HL-60 (cell line): Measurements from ENCODE around the gene ESRRB.

Experiments
- DNase-seq, 2 experiments: peaks; one replicate each; pipeline ENCODE4 v3.0.0-alpha.2; 2010 to 2020; ENCODE audit warnings: low read depth in 1 of 2, low spot score in 1 of 2
- H3K27ac ChIP-seq: fragments of 250-450 bp; sonication (Bioruptor Pico); replicated peaks from 2 replicates; pipeline ENCODE4 v1.5.1; 2020; ENCODE audit warnings: mild to moderate bottlenecking, moderate library complexity
- H3K27me3 ChIP-seq: fragments of 250-450 bp; sonication (Bioruptor Pico); 2 replicates; pipeline ENCODE4 v1.5.1; 2021; ENCODE audit warnings: mild to moderate bottlenecking, moderate library complexity; ENCODE audit not compliant: insufficient read depth, poor library complexity, severe bottlenecking
- H3K4me3 ChIP-seq: replicated peaks from 2 replicates; pipeline ENCODE4 v1.5.1; 2011; ENCODE audit warnings: mild to moderate bottlenecking, control low read depth, low read length; ENCODE audit not compliant: insufficient read depth
- CTCF ChIP-seq: IDR thresholded peaks from one replicate; pipeline ENCODE4 v1.5.1; 2011; ENCODE audit warnings: low read length, control low read depth, inconsistent platforms; ENCODE audit not compliant: insufficient read depth
- GABPA ChIP-seq: IDR thresholded peaks from 2 replicates; pipeline ENCODE4 v1.6.1; 2012; ENCODE audit warnings: low read depth
- POLR2AphosphoS5 ChIP-seq: IDR thresholded peaks from 2 replicates; pipeline ENCODE4 v1.6.1; 2012; ENCODE audit warnings: low read depth
- SPI1 ChIP-seq: IDR thresholded peaks from 2 replicates; pipeline ENCODE4 v1.6.1; 2012; ENCODE audit warnings: low read depth, mild to moderate bottlenecking, borderline replicate concordance
- TF ChIP-seq, protein P1 (sequence below): IDR thresholded peaks from 2 replicates; pipeline ENCODE4 v1.6.1; 2012; ENCODE audit warnings: low read depth; ENCODE audit not compliant: insufficient replicate concordance

ESRRB gene

GRCh38 chr14:76390621-76391020, 14.7 kb downstream of the ESRRB start:
- H3K27ac ChIP-seq = no peak overlapping the region
- no peak for DNase-seq
- no peak overlapping the region for H3K4me3 ChIP-seq
- TF ChIP-seq CTCF = no peak
- TF ChIP-seq, protein P1, sequence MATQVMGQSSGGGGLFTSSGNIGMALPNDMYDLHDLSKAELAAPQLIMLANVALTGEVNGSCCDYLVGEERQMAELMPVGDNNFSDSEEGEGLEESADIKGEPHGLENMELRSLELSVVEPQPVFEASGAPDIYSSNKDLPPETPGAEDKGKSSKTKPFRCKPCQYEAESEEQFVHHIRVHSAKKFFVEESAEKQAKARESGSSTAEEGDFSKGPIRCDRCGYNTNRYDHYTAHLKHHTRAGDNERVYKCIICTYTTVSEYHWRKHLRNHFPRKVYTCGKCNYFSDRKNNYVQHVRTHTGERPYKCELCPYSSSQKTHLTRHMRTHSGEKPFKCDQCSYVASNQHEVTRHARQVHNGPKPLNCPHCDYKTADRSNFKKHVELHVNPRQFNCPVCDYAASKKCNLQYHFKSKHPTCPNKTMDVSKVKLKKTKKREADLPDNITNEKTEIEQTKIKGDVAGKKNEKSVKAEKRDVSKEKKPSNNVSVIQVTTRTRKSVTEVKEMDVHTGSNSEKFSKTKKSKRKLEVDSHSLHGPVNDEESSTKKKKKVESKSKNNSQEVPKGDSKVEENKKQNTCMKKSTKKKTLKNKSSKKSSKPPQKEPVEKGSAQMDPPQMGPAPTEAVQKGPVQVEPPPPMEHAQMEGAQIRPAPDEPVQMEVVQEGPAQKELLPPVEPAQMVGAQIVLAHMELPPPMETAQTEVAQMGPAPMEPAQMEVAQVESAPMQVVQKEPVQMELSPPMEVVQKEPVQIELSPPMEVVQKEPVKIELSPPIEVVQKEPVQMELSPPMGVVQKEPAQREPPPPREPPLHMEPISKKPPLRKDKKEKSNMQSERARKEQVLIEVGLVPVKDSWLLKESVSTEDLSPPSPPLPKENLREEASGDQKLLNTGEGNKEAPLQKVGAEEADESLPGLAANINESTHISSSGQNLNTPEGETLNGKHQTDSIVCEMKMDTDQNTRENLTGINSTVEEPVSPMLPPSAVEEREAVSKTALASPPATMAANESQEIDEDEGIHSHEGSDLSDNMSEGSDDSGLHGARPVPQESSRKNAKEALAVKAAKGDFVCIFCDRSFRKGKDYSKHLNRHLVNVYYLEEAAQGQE = no peak
- no peak for TF ChIP-seq POLR2AphosphoS5
- TF ChIP-seq GABPA = no peak
- no peak for TF ChIP-seq SPI1
- no peaks in the 10 kb centered on the region for H3K27me3 ChIP-seq

DNA sequence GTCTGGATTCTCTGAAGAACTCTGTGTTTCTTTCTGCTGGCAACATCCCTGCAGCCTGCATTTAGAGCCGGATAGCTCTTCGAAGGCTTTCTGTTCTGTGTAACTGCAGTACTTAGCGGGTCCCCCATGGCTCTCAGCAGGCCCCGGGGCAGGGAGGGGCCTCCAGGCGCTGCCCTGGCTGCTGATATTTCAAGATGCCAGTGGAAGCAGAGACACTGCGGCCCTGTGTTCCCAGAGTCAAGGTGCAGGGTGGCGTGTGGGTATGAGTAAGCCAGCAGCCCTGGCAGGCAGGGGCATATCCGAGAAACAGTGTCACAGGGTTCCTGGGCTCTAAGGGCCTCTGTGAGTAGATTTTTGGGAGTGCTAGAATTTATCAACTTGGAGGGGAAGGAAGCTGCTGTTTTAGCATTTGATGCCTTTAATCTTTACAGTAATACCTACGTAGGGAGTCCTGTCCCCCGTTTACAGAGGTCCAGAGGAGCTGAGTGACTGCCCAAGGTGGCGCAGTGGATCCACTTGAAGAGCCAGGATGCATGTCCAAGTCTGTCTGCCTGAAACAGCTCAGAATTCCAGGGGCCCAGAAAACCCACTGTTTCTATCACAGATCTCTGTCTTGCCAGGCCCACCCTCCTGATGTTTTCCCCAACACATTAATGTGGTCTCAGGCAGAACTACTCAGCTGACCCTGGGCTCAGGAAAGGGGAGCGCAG, 16.2 kb downstream of the ESRRB start:
- no peak for TF ChIP-seq CTCF
- TF ChIP-seq POLR2AphosphoS5 = no peak
- no peak for TF ChIP-seq SPI1
- TF ChIP-seq, protein P1 = no peak
- no peak for TF ChIP-seq GABPA
- no peak for DNase-seq
- H3K27ac ChIP-seq = no peak overlapping the region
- H3K4me3 ChIP-seq = no peak overlapping the region
- H3K27me3 ChIP-seq = no peaks in the 10 kb centered on the region

- Histone ChIP-seq H3K27ac (no peak overlapping the region), H3K27me3 (no peaks in the 10 kb centered on the region), H3K4me3 (no peak overlapping the region)
- TF ChIP-seq SPI1 (no peak), GABPA (no peak), CTCF (no peak), POLR2AphosphoS5 (no peak)
- TF ChIP-seq, protein P1 = no peak
- no peak for DNase-seq
These were observed 18.6 kb downstream of the ESRRB start for GRCh38 chr14:76394569-76394968.
